Prostate gland (tissue), 2 donors: Measurements from ENCODE around the gene DOCK4. TPM values are rescaled to one million over a fixed set of nuclear protein-coding genes. Genes with fewer than 3 reads are reported as not detected.

Source experiments
- DNase-seq: peaks from one replicate; pipeline ENCODE4 v3.0.0-alpha.2; 2019; ENCODE audit warnings: low spot score
- H3K27ac ChIP-seq, 2 donors: fragments of 200-600 bp; sonication (generic); 2 replicates each; pipeline ENCODE4 v1.5.1; 2017 to 2019
- H3K27me3 ChIP-seq: fragments of 200-600 bp; sonication (generic); replicated peaks from 2 replicates; pipeline ENCODE4 v1.5.1; 2019; ENCODE audit not compliant: insufficient read depth
- H3K36me3 ChIP-seq, 2 donors: fragments of 200-600 bp; sonication (generic); 1 replicate in 1 of 2; 2 replicates in 1 of 2; pipeline versions ENCODE4 v1.5.1 to v1.8.1; 2017 to 2019
- H3K4me1 ChIP-seq: fragments of 200-600 bp; sonication (generic); replicated peaks from 2 replicates; pipeline ENCODE4 v1.5.1; 2019
- H3K4me3 ChIP-seq, 2 donors: fragments of 200-600 bp; sonication (generic); 2 replicates each; pipeline ENCODE4 v1.5.1; 2017 to 2019
- H3K9me3 ChIP-seq: fragments of 200-600 bp; sonication (generic); 2 replicates; pipeline ENCODE4 v1.5.1; 2017
- CTCF ChIP-seq, 4 experiments: fragments of 200-600 bp in 2 of 4; fragments of 450-650 bp in 2 of 4; sonication (generic) in 2 of 4; IDR thresholded peaks; 1 replicate in 3 of 4; 2 replicates in 1 of 4; pipeline ENCODE4 v1.5.1; 2016 to 2019; ENCODE audit warnings: antibody characterized with exemption in 4 of 4, mild to moderate bottlenecking in 2 of 4, moderate library complexity in 2 of 4
- POLR2A ChIP-seq: fragments of 450-650 bp; IDR thresholded peaks from one replicate; pipeline ENCODE4 v1.6.1; 2016; ENCODE audit warnings: antibody characterized with exemption, mild to moderate bottlenecking
- POLR2AphosphoS5 ChIP-seq: sonication (generic); formaldehyde crosslinking; IDR thresholded peaks from one replicate; pipeline ENCODE4 v1.6.1; 2017; ENCODE audit warnings: antibody characterized with exemption
- WGBS: methylation state at CpG from one replicate; pipeline ENCODE4 v1.1.5; 2018; 5-methylcytosine and 5-hydroxymethylcytosine counted together
- intact Hi-C: fragments of 100-400 bp; cut with DNase I; formaldehyde crosslinking; loops from one replicate; pipeline ENCODE4 v1.14.2; 2022
- total RNA-seq, 2 donors: library from RNA; depleted of rRNA; stranded (reverse); fragments of >200 nt; gene quantifications; one replicate each; pipeline ENCODE4 v1.1.0, GENCODE V29; 2016

Gene DOCK4
- total RNA-seq, 2 donors from 2014 or later: 21.8 to 37.4 TPM

GRCh38 chr7:111784296-111784695, 421.9 kb downstream of the DOCK4 start:
- Histone ChIP-seq H3K27ac (peak overlapping the region in 1 of 2 donors; percentile 16), H3K4me3 (no peak overlapping the region), H3K4me1 (no peaks in the 10 kb centered on the region), H3K36me3 (no peaks in the 10 kb centered on the region), H3K9me3 (no peaks in the 10 kb centered on the region), H3K27me3 (no peaks in the 10 kb centered on the region)
- DNase-seq: no peak
- intact Hi-C loops: no loop called here
- TF ChIP-seq POLR2AphosphoS5 (no peak), POLR2A (no peak), CTCF (IDR thresholded peaks at IDR 0.05) (no peak)
- 50% methylated on average over 2 of the region's 2 CpGs for WGBS

- H3K27ac ChIP-seq: no peak overlapping the region
- no peaks in the 10 kb centered on the region for H3K27me3 ChIP-seq
- H3K36me3 ChIP-seq: no peaks in the 10 kb centered on the region
- H3K4me3 ChIP-seq: no peak overlapping the region
- TF ChIP-seq CTCF (IDR thresholded peaks at IDR 0.05) (no peak), POLR2A (no peak), POLR2AphosphoS5 (no peak)
- no peak for DNase-seq
- no peaks in the 10 kb centered on the region for H3K9me3 ChIP-seq
- WGBS: 88% methylated on average over 5 of the region's 5 CpGs
- no peaks in the 10 kb centered on the region for H3K4me1 ChIP-seq
- intact Hi-C loops: no loop called here
Observed at GRCh38 chr7:111783854-111784253, 422.3 kb downstream of the DOCK4 start.

GRCh38 chr7:111780527-111780926, 425.7 kb downstream of the DOCK4 start:
- no peak overlapping the region for H3K4me3 ChIP-seq
- no peaks in the 10 kb centered on the region for H3K27me3 ChIP-seq
- no peak for TF ChIP-seq CTCF (IDR thresholded peaks at IDR 0.05)
- TF ChIP-seq POLR2AphosphoS5: no peak
- no peak for TF ChIP-seq POLR2A
- no peaks in the 10 kb centered on the region for H3K36me3 ChIP-seq
- no peak for DNase-seq
- H3K27ac ChIP-seq: no peak overlapping the region
- H3K9me3 ChIP-seq: no peaks in the 10 kb centered on the region
- 72% methylated on average over 1 of the region's 1 CpG for WGBS
- no peaks in the 10 kb centered on the region for H3K4me1 ChIP-seq
- intact Hi-C loops: no loop called here

GRCh38 chr7:111775206-111775605, 431.0 kb downstream of the DOCK4 start:
- no peak overlapping the region for H3K4me3 ChIP-seq
- intact Hi-C loops: no loop called here
- H3K4me1 ChIP-seq: no peaks in the 10 kb centered on the region
- no peak for DNase-seq
- TF ChIP-seq POLR2AphosphoS5 (no peak), POLR2A (no peak), CTCF (IDR thresholded peaks at IDR 0.05) (no peak)
- H3K27ac ChIP-seq: no peak overlapping the region
- WGBS: 93% methylated on average over 1 of the region's 1 CpG
- H3K27me3 ChIP-seq: no peaks in the 10 kb centered on the region
- H3K36me3 ChIP-seq: no peaks in the 10 kb centered on the region
- no peaks in the 10 kb centered on the region for H3K9me3 ChIP-seq

- TF ChIP-seq POLR2A (no peak), CTCF (IDR thresholded peaks at IDR 0.05) (no peak), POLR2AphosphoS5 (no peak)
- 97% methylated on average over 3 of the region's 3 CpGs for WGBS
Observed at GRCh38 chr7:111772716-111773115, 433.5 kb downstream of the DOCK4 start.

More at GRCh38 chr7:111772716-111773115, 433.5 kb downstream of the DOCK4 start:
- Histone ChIP-seq H3K9me3 (no peaks in the 10 kb centered on the region), H3K4me3 (no peak overlapping the region), H3K27ac (no peak overlapping the region), H3K36me3 (no peaks in the 10 kb centered on the region), H3K4me1 (no peaks in the 10 kb centered on the region), H3K27me3 (no peaks in the 10 kb centered on the region)
- DNase-seq: no peak
- intact Hi-C loops: no loop called here
